ENCODE measurements around the gene AFF1.

GRCh38 chr4:87128006-87128705 lies 193.3 kb downstream of the AFF1 start:
- TF ChIP-seq POLR2A (IDR thresholded peaks at IDR 0.05) (no peak), CTCF (IDR thresholded peaks at IDR 0.05) (no peak)
